ENCODE data around the gene HTR3E.
A peak's percentile ranks its signal among the peaks of the same experiment; 100 is the strongest.
"Not testable (repeated sequence)": the region's sequence is repeated elsewhere in the genome, so short reads cannot be mapped to it uniquely, and the experiment has no call there.

HTR3E gene

DNA sequence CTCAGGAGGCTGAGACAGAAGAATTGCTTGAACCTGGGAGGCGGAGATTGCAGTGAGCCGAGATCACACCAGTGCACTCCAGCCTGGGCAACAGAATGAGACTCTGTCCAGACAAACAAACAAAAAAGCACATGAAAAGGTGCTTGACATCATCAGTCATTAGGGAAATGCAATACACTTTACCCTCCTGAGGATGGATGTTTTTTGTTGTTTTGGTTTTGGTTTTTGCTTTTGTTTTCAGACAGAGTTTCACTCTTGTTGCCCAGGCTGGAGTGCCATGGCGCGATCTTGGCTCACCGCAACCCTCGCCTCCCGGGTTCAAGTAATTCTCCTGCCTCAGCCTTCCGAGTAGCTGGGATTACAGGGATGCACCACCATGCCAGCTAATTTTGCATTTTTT is 24.2 kb downstream of the HTR3E start:
- not testable (repeated sequence) for H3K9ac ChIP-seq (ENCODE audit: low read length); H3K9me3 ChIP-seq (ENCODE audit: control insufficient read depth, low read length); H3K4me1 ChIP-seq (ENCODE audit: control insufficient read depth, insufficient read depth, low read length); H3K27me3 ChIP-seq (ENCODE audit: control insufficient read depth, insufficient read depth, low read length); H3K36me3 ChIP-seq (ENCODE audit: control insufficient read depth, insufficient read depth, low read length); H3K4me3 ChIP-seq (ENCODE audit: low read length)

DNA sequence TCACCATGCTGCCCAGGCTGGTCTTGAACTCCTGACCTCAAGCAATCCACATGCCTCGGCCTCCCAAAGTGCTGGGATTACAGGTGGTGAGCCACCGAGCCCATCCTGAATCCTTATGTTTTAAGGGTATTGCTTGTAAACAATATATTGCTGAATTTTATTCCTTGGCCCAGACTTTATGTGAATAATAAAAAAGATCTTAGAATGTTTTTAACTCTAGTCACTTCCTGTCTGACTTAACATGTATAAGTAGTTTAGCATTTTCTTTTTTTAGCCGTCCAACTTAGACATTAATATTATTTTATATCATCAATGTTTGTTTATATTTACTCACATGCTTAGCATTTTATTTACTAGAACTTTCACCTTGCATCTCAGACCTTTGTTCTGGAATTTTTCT is 29.1 kb downstream of the HTR3E start:
- no peaks in the 10 kb centered on the region for H3K4me1 ChIP-seq (ENCODE audit: control insufficient read depth, insufficient read depth, low read length)
- no peaks in the 10 kb centered on the region for H3K36me3 ChIP-seq (ENCODE audit: control insufficient read depth, insufficient read depth, low read length)
- no peak overlapping the region for H3K4me3 ChIP-seq (ENCODE audit: low read length)
- H3K9me3 ChIP-seq (ENCODE audit: control insufficient read depth, low read length), result no peaks in the 10 kb centered on the region
- no peak overlapping the region for H3K9ac ChIP-seq (ENCODE audit: low read length)
- no peaks in the 10 kb centered on the region for H3K27me3 ChIP-seq (ENCODE audit: control insufficient read depth, insufficient read depth, low read length)

DNA sequence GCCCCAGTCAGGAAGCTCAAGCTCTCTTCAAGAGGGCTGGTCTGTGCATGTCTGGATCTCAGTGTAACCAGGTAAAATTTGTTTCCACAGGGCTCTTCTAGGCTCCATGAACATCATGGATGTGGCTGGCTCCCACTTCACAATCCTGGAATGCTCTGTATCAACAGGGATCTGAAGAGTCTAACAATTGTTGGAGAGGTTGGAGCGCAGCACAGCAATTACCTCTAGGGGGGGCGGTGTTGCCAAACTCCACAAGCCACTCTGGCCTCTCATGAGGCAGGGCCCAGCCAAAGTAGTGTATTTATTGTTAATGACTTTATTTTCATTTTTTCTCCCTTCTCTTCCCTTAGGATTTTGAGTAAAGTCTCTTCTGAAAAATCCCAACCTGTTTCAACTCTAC is 32.1 kb downstream of the HTR3E start:
- no peaks in the 10 kb centered on the region for H3K4me1 ChIP-seq (ENCODE audit: control insufficient read depth, insufficient read depth, low read length)
- no peaks in the 10 kb centered on the region for H3K27me3 ChIP-seq (ENCODE audit: control insufficient read depth, insufficient read depth, low read length)
- H3K36me3 ChIP-seq (ENCODE audit: control insufficient read depth, insufficient read depth, low read length), result no peaks in the 10 kb centered on the region
- H3K4me3 ChIP-seq (ENCODE audit: low read length), result no peak overlapping the region
- H3K9me3 ChIP-seq (ENCODE audit: control insufficient read depth, low read length), result no peaks in the 10 kb centered on the region
- H3K9ac ChIP-seq (ENCODE audit: low read length), result no peak overlapping the region

DNA sequence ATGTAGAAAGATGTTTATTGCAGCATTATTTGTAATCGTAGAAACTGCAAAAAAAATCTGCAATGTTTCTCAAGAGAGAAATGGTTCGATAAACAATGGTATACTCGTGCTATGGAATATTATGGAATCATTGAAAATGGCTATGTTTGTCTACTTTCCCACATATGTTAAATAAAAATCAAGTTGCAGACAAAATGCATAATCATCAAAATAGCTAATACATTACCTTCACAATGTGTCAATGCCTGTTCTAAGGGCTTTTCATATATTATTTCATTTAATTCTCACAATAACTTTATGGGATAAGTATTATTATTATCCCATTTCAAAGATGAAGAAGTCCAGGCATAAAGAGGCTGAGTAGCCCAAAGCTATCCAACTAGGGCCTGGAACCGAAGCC is 36.1 kb downstream of the HTR3E start:
- Histone ChIP-seq H3K9ac (ENCODE audit: low read length) (no peak overlapping the region), H3K4me3 (ENCODE audit: low read length) (no peak overlapping the region), H3K27me3 (ENCODE audit: control insufficient read depth, insufficient read depth, low read length) (no peaks in the 10 kb centered on the region), H3K9me3 (ENCODE audit: control insufficient read depth, low read length) (no peaks in the 10 kb centered on the region), H3K4me1 (ENCODE audit: control insufficient read depth, insufficient read depth, low read length) (peaks cover 5% of the 10 kb centered on the region), H3K36me3 (ENCODE audit: control insufficient read depth, insufficient read depth, low read length) (no peaks in the 10 kb centered on the region)

DNA sequence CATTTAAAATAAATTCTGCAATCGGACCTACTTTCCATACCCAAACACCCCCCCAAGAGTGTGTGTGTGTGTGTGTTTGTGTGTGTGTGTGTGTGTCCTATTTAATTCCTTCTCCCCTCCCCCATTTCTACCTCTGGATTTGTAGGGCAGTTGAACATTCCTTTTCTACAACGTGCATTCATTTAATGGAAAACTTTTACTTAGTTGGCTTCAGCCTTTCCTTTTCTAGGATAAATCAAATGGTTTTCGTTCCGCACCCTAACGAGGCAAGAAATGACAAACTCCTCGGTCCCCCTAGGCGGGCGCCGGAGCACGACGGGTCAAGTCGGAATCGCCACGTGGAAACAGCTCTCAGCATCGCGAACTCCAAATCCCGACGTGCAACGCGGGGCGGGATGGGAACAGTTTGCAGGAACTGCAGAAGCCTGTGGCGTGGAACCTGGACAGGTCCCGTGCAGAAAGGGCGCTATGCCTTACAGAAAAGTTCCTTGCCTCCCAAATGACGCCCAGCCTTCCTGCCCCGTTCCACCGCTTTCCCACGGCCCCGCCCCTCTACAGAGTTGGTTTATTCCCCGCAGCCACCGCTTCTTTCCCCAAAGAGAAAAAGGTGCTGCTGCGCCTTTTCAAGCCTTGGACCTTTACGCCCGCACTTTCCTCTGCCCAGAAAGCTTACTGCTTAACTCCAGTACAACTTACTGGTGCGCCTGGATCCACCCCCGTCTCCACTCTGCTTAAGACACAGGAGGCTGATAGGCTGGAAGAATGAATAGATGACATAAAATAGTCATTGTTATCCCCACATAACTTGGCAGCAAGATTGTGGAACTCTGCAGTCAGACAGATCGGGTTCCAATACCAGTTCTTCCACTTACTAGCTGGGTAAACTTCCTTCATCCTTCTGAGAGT is 37.2 kb downstream of the HTR3E start:
- H3K9me3 ChIP-seq (ENCODE audit: control insufficient read depth, low read length), result no peaks in the 10 kb centered on the region
- peak overlapping the region; percentile 92 for H3K9ac ChIP-seq (ENCODE audit: low read length)
- H3K4me3 ChIP-seq (ENCODE audit: low read length), result peak overlapping the region; percentile 81
- peaks cover 5% of the 10 kb centered on the region for H3K4me1 ChIP-seq (ENCODE audit: control insufficient read depth, insufficient read depth, low read length)
- H3K27me3 ChIP-seq (ENCODE audit: control insufficient read depth, insufficient read depth, low read length), result no peaks in the 10 kb centered on the region
- H3K36me3 ChIP-seq (ENCODE audit: control insufficient read depth, insufficient read depth, low read length), result no peaks in the 10 kb centered on the region

DNA sequence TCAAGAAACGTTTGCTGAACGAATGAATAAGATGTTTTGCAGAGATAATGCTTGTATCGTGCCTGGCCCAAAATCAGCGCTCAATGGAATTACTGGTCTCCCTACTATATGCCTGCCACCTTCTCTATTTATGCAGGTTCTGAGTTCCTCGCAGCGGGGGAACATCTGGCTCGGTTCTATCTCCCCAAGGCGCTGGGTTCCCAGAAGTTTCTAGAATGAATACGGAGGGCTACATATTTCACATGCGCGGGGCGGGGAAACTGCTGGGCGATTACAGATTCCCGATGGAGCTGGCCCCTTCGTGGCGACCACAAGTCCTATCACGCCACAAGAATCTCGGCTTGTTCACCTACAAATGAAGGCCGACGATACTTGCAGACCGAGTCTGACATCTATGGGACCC is 37.9 kb downstream of the HTR3E start:
- H3K9me3 ChIP-seq (ENCODE audit: control insufficient read depth, low read length), result no peaks in the 10 kb centered on the region
- H3K27me3 ChIP-seq (ENCODE audit: control insufficient read depth, insufficient read depth, low read length), result no peaks in the 10 kb centered on the region
- peaks cover 5% of the 10 kb centered on the region for H3K4me1 ChIP-seq (ENCODE audit: control insufficient read depth, insufficient read depth, low read length)
- H3K36me3 ChIP-seq (ENCODE audit: control insufficient read depth, insufficient read depth, low read length), result no peaks in the 10 kb centered on the region
- peak overlapping the region; percentile 92 for H3K9ac ChIP-seq (ENCODE audit: low read length)
- H3K4me3 ChIP-seq (ENCODE audit: low read length), result peak overlapping the region; percentile 81

DNA sequence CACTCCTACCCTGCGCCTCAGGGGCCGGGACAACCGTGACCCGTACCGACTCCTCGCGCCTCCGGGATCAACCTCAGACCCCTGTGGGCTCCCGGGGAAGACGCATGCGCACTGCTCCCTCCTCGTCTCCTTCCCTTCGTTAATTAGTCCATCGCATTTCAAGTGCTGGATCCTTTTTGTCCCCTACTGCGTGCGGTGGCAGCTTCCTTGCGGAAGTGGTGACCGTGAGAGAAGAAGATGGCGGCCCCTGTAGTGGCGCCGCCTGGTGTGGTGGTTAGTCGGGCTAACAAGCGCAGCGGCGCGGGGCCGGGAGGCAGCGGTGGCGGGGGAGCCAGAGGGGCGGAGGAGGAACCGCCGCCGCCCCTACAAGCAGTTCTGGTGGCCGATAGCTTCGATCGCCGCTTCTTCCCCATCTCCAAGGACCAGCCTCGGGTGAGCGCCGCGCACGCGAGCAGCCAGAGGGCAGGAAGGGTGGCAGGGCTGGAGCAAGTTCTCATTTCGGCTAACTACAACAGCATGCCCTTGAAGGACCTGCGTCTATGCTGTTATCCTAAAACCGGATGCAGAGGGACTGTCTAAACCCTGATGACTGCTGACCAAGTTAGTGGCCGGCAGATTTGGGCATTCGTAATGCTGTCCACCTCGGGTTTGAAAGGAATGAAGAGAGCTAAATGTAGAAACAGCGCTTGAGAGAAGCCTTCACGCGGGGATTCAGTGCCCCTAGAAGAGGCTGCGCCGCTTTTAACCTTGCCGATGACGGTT is 38.5 kb downstream of the HTR3E start, which contains the start of gene EIF2B5:
EIF2B5 (plus strand) TSS at position 210 of the 762 bp plus-strand sequence; CDS start at position 238, 28 bp downstream.
- Histone ChIP-seq H3K4me3 (ENCODE audit: low read length) (peak within 1 kb of the TSS; percentile 81), H3K36me3 (ENCODE audit: control insufficient read depth, insufficient read depth, low read length) (no peaks in the 10 kb centered on the region), H3K27me3 (ENCODE audit: control insufficient read depth, insufficient read depth, low read length) (no peaks in the 10 kb centered on the region), H3K4me1 (ENCODE audit: control insufficient read depth, insufficient read depth, low read length) (peaks cover 5% of the 10 kb centered on the region), H3K9ac (ENCODE audit: low read length) (peak within 1 kb of the TSS; percentile 92), H3K9me3 (ENCODE audit: control insufficient read depth, low read length) (no peaks in the 10 kb centered on the region)

DNA sequence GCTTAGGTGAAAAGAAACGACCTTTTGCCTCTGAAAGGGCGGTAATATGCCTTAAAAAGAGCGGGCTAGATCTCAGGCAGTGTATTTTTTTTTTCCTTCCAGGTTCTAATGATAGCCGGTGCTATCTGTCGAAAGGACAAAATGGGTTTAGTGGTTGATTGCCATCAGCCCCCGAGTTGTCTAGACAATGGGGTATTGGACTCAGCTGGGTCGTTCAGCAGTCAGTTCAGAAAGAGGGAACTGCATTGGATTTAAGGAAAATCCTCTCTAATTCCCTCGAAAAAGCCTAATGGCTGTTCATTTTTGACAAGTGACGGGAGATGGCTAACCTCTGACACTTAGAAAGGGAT is 39.0 kb downstream of the HTR3E start:
- Histone ChIP-seq H3K36me3 (ENCODE audit: control insufficient read depth, insufficient read depth, low read length) (no peaks in the 10 kb centered on the region), H3K4me1 (ENCODE audit: control insufficient read depth, insufficient read depth, low read length) (peaks cover 5% of the 10 kb centered on the region), H3K4me3 (ENCODE audit: low read length) (peak overlapping the region; percentile 81), H3K27me3 (ENCODE audit: control insufficient read depth, insufficient read depth, low read length) (no peaks in the 10 kb centered on the region), H3K9ac (ENCODE audit: low read length) (peak overlapping the region; percentile 92), H3K9me3 (ENCODE audit: control insufficient read depth, low read length) (no peaks in the 10 kb centered on the region)

DNA sequence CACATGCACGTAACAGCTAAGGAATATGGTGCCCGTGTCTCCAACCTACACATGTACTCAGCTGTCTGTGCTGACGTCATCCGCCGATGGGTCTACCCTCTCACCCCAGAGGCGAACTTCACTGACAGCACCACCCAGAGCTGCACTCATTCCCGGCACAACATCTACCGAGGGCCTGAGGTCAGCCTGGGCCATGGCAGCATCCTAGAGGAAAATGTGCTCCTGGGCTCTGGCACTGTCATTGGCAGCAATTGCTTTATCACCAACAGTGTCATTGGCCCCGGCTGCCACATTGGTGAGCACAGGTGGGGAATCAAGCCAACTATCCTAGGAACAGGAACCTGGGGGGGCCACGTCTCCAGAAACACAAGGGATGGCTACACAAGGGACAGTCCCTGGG is 43.6 kb downstream of the HTR3E start:
- Histone ChIP-seq H3K9ac (ENCODE audit: low read length) (no peak overlapping the region), H3K4me1 (ENCODE audit: control insufficient read depth, insufficient read depth, low read length) (peaks cover 5% of the 10 kb centered on the region), H3K4me3 (ENCODE audit: low read length) (no peak overlapping the region), H3K36me3 (ENCODE audit: control insufficient read depth, insufficient read depth, low read length) (peaks cover 10% of the 10 kb centered on the region), H3K9me3 (ENCODE audit: control insufficient read depth, low read length) (no peaks in the 10 kb centered on the region), H3K27me3 (ENCODE audit: control insufficient read depth, insufficient read depth, low read length) (no peaks in the 10 kb centered on the region)

DNA sequence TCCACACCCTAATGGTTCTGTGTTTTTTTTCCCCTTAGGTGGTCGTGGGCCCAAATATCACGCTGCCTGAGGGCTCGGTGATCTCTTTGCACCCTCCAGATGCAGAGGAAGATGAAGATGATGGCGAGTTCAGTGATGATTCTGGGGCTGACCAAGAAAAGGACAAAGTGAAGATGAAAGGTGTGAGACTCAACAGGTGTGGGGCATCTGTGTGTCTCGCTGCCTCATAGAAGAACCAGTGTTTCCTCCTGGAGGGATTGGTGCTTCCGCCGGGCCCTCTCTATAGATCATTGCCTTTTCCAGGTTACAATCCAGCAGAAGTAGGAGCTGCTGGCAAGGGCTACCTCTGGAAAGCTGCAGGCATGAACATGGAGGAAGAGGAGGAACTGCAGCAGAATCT is 45.3 kb downstream of the HTR3E start:
- Histone ChIP-seq H3K36me3 (ENCODE audit: control insufficient read depth, insufficient read depth, low read length) (peaks cover 10% of the 10 kb centered on the region), H3K4me3 (ENCODE audit: low read length) (no peak overlapping the region), H3K27me3 (ENCODE audit: control insufficient read depth, insufficient read depth, low read length) (no peaks in the 10 kb centered on the region), H3K9ac (ENCODE audit: low read length) (no peak overlapping the region), H3K9me3 (ENCODE audit: control insufficient read depth, low read length) (no peaks in the 10 kb centered on the region), H3K4me1 (ENCODE audit: control insufficient read depth, insufficient read depth, low read length) (no peaks in the 10 kb centered on the region)

DNA sequence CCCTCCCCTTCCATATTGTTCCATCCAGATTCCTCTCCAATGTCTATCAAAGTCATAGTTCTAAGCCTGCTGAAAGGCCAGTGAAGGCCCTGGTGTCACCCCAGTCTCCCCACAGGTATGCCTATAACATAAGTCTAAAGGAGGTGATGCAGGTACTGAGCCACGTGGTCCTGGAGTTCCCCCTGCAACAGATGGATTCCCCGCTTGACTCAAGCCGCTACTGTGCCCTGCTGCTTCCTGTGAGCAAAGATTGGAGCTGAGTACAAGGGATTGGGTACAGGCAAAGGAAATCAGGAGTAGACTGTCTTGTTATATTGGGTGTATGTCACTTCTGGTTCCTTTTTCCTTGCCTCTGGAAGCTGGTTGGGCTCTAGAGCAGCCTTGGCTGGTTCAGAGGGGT is 46.5 kb downstream of the HTR3E start:
- peaks cover 10% of the 10 kb centered on the region for H3K36me3 ChIP-seq (ENCODE audit: control insufficient read depth, insufficient read depth, low read length)
- no peak overlapping the region for H3K4me3 ChIP-seq (ENCODE audit: low read length)
- no peaks in the 10 kb centered on the region for H3K9me3 ChIP-seq (ENCODE audit: control insufficient read depth, low read length)
- no peaks in the 10 kb centered on the region for H3K4me1 ChIP-seq (ENCODE audit: control insufficient read depth, insufficient read depth, low read length)
- no peak overlapping the region for H3K9ac ChIP-seq (ENCODE audit: low read length)
- no peaks in the 10 kb centered on the region for H3K27me3 ChIP-seq (ENCODE audit: control insufficient read depth, insufficient read depth, low read length)

DNA sequence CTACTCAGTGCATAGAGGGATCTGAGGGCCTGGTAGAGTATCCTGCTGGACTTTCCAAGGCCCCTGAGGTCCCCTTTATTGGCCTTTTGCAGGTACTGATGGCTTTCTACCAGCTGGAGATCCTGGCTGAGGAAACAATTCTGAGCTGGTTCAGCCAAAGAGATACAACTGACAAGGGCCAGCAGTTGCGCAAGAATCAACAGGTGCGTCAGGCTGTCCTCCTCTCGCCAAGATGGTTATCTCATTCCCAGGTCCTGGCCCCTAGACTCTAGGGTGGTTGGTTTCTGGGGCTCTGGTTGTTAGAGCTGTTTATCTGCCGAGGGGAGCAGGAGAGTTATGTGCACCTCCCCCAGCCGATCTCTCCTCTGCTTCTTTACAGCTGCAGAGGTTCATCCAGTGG is 47.6 kb downstream of the HTR3E start:
- Histone ChIP-seq H3K27me3 (ENCODE audit: control insufficient read depth, insufficient read depth, low read length) (no peaks in the 10 kb centered on the region), H3K9ac (ENCODE audit: low read length) (no peak overlapping the region), H3K4me1 (ENCODE audit: control insufficient read depth, insufficient read depth, low read length) (no peaks in the 10 kb centered on the region), H3K4me3 (ENCODE audit: low read length) (no peak overlapping the region), H3K36me3 (ENCODE audit: control insufficient read depth, insufficient read depth, low read length) (peaks cover 10% of the 10 kb centered on the region), H3K9me3 (ENCODE audit: control insufficient read depth, low read length) (no peaks in the 10 kb centered on the region)

Data from mucosa of stomach (tissue), 1 donor.